ENCODE results near the gene SLC35B1. TPM values are rescaled to one million over a fixed set of nuclear protein-coding genes. Genes with fewer than 3 reads are reported as not detected.

The SLC35B1 gene
- total and polyA plus RNA-seq, 8 donors: 26.3 to 59.8 (median 37.3) TPM

DNA sequence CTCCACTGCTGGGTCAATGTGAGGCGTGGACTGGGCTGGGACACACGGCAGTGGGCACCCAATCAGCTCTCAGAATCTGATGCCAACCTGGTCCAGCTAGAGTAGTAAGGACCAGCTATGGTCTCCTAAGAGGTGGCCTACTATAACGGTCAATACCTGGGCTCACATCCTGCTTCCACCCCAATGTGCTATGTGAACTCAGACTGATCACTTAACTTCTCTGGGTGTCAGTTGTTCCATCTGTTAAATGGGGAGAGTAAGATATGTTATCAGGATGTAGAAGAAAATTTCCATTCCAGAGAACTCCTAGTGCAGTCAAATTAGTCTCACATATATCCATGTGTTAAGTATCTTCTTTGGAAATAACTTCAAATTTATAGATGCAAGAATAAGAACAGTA lies 42.0 kb upstream of the SLC35B1 start:
- Histone ChIP-seq H3K36me3 (peaks cover 0 to 6% (median 0%) of the 10 kb centered on the region in 4 donors), H3K4me1 (peaks cover 0 to 46% (median 20%) of the 10 kb centered on the region in 4 donors), H3K4me3 (no peak overlapping the region), H3K27ac (peak overlapping the region in 1 of 5 donors; percentile 71), H3K27me3 (no peaks in the 10 kb centered on the region), H3K9me3 (no peaks in the 10 kb centered on the region)
- TF ChIP-seq, protein P1, sequence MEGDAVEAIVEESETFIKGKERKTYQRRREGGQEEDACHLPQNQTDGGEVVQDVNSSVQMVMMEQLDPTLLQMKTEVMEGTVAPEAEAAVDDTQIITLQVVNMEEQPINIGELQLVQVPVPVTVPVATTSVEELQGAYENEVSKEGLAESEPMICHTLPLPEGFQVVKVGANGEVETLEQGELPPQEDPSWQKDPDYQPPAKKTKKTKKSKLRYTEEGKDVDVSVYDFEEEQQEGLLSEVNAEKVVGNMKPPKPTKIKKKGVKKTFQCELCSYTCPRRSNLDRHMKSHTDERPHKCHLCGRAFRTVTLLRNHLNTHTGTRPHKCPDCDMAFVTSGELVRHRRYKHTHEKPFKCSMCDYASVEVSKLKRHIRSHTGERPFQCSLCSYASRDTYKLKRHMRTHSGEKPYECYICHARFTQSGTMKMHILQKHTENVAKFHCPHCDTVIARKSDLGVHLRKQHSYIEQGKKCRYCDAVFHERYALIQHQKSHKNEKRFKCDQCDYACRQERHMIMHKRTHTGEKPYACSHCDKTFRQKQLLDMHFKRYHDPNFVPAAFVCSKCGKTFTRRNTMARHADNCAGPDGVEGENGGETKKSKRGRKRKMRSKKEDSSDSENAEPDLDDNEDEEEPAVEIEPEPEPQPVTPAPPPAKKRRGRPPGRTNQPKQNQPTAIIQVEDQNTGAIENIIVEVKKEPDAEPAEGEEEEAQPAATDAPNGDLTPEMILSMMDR (IDR thresholded peaks at IDR 0.05): no peak
- TF ChIP-seq POLR2A (IDR thresholded peaks at IDR 0.05): no peak
- no peak for TF ChIP-seq EP300 (IDR thresholded peaks at IDR 0.05)
- no peak for TF ChIP-seq POLR2AphosphoS5 (IDR thresholded peaks at IDR 0.05)
- 78 to 100% (median 93%) methylated on average over 3 of the region's 3 CpGs for WGBS, 5 donors
- DNase-seq: no peak
- intact Hi-C loops (cut with DNase I; ENCODE audit: low total_unique reads): no loop called here

DNA sequence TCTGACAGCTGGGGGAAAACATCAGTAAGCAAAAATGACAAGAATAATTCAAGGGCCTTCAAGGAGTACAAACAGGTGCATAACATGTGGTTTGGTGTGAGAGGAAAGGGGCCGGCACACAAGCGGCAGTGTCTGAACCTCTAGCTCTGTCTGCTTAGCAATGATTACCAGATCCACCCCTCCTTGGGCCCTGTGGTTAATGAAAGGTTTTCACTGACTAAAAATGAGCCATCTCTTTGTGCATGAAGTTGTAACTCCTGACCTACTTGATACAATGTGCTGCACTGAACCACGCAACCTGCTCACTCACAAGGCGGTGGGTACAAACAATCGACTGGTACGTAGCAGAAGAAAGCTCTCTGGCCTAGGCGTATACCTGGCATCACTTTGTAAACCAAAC lies 41.0 kb upstream of the SLC35B1 start:
- 81 to 88% (median 84%) methylated on average over 7 of the region's 7 CpGs for WGBS, 5 donors
- H3K4me3 ChIP-seq: no peak overlapping the region
- no peak for DNase-seq
- H3K4me1 ChIP-seq: peaks cover 0 to 47% (median 18%) of the 10 kb centered on the region in 4 donors
- intact Hi-C loops (cut with DNase I; ENCODE audit: low total_unique reads): no loop called here
- no peak for TF ChIP-seq POLR2AphosphoS5 (IDR thresholded peaks at IDR 0.05)
- no peak for TF ChIP-seq EP300 (IDR thresholded peaks at IDR 0.05)
- TF ChIP-seq, protein P1 (IDR thresholded peaks at IDR 0.05): no peak
- no peak for TF ChIP-seq POLR2A (IDR thresholded peaks at IDR 0.05)
- no peaks in the 10 kb centered on the region for H3K27me3 ChIP-seq
- H3K9me3 ChIP-seq: no peaks in the 10 kb centered on the region
- H3K27ac ChIP-seq: peak overlapping the region in 2 of 5 donors; percentile 30 to 71
- H3K36me3 ChIP-seq: peaks cover 0 to 6% (median 0%) of the 10 kb centered on the region in 4 donors

DNA sequence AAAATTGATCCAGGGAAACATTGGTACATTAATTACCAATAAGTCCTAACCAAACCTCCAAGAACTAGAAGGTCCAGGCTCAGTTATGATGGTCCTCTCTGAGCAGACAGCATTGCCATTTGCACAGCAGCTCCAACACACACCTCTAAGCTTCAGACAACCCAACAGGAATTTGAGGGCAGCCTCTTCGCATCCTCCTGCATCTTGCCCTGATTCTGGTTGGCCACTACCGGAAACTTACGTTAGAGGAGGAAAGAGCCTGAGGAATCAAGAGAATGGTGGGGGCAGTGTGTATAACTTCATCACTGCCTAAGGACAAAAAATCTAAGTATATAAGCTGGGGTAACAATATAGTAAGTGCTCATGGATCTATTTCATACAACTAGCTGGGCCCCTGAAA lies 40.5 kb upstream of the SLC35B1 start:
- WGBS, 5 donors: 79 to 86% (median 83%) methylated on average over 3 of the region's 3 CpGs
- TF ChIP-seq POLR2AphosphoS5 (IDR thresholded peaks at IDR 0.05) (no peak), POLR2A (IDR thresholded peaks at IDR 0.05) (no peak), EP300 (IDR thresholded peaks at IDR 0.05) (no peak)
- TF ChIP-seq, protein P1 (IDR thresholded peaks at IDR 0.05): no peak

DNA sequence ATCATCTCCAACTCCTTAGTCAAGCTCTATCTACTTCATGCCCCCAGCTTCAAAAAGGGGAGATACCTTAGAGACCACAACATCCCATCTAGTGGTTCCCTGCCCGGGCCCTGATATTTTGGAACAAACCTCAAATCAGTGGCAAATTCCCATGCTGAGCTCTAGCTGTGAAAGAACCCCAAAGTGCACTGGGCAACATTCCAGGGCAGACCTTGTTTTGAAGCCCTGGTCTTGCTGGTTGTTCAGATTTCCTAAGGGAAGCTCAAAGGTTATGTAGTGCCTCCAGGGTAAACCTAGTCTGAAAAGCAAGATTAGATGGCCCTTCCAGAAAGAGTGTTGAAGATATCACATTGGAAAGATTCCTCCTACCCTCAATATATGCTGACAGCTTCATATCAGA lies 39.9 kb upstream of the SLC35B1 start:
- TF ChIP-seq POLR2A (IDR thresholded peaks at IDR 0.05): no peak
- Histone ChIP-seq H3K27me3 (no peaks in the 10 kb centered on the region), H3K4me1 (peaks cover 4 to 48% (median 28%) of the 10 kb centered on the region in 4 donors), H3K9me3 (no peaks in the 10 kb centered on the region), H3K36me3 (peaks cover 0 to 6% (median 0%) of the 10 kb centered on the region in 4 donors), H3K4me3 (no peak overlapping the region), H3K27ac (peak overlapping the region in 2 of 5 donors; percentile 46 to 71)
- intact Hi-C loops (cut with DNase I; ENCODE audit: low total_unique reads): no loop called here
- no peak for DNase-seq
- WGBS, 5 donors: 65 to 100% (median 76%) methylated on average over 1 of the region's 1 CpG

More for the DNA sequence above, 40.5 kb upstream of the SLC35B1 start:
- Histone ChIP-seq H3K36me3 (peaks cover 0 to 6% (median 0%) of the 10 kb centered on the region in 4 donors), H3K9me3 (no peaks in the 10 kb centered on the region), H3K4me1 (peaks cover 0 to 47% (median 22%) of the 10 kb centered on the region in 4 donors), H3K27me3 (no peaks in the 10 kb centered on the region), H3K27ac (peak overlapping the region in 1 of 5 donors; percentile 71), H3K4me3 (no peak overlapping the region)
- intact Hi-C loops (cut with DNase I; ENCODE audit: low total_unique reads): no loop called here
- DNase-seq: no peak

DNA sequence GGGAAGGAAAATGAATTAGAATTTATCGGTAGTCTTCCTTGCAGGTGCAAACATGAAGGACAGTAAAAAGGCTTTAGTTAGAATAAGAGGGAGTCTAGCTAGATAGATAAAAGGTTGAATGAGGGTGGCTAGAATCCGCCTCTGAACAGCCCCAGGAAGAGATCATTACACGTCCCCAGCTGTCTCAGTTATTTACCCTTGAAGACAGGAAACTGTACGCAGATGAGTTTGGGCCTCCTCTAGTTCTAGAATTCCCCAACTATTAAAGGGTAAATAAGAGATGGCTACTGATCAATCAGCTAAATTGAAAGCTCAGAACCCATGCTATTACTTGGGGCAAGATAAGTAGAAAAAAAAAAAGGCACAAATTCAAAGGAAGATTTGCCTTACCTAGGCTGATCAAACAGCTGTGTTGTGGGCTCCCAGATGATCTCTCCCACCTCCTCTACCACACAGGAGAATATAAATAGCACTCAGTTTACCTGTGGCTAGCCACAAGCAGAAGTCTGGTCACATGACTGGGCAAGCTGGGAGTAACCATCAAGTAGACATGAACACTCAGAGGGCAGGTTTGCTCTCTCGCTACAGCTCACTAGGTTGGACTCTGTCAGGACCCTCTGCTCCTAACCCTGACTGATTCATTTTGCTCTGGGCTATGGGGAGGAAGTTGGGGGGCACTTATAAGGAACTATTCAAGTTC lies 39.2 kb upstream of the SLC35B1 start:
- 70 to 81% (median 78%) methylated on average over 5 of the region's 5 CpGs for WGBS, 5 donors
- Histone ChIP-seq H3K27ac (peak overlapping the region in 4 of 5 donors; percentile 23 to 71 (median 50)), H3K9me3 (no peaks in the 10 kb centered on the region), H3K36me3 (peaks cover 0 to 6% (median 0%) of the 10 kb centered on the region in 4 donors), H3K4me3 (no peak overlapping the region), H3K27me3 (no peaks in the 10 kb centered on the region), H3K4me1 (peaks cover 11 to 55% (median 32%) of the 10 kb centered on the region in 4 donors)
- intact Hi-C loops (cut with DNase I; ENCODE audit: low total_unique reads): no loop called here
- no peak for TF ChIP-seq EP300 (IDR thresholded peaks at IDR 0.05)
- no peak for TF ChIP-seq POLR2AphosphoS5 (IDR thresholded peaks at IDR 0.05)
- no peak for TF ChIP-seq POLR2A (IDR thresholded peaks at IDR 0.05)
- TF ChIP-seq, protein P1 (IDR thresholded peaks at IDR 0.05): no peak
- DNase-seq: no peak

Data from stomach (tissue), 9 donors.